HepG2 (cell line): ENCODE measurements around the gene DYNLL2. TPM values are rescaled to one million over a fixed set of nuclear protein-coding genes. Genes with fewer than 3 reads are reported as not detected.
A peak's percentile ranks its signal among the peaks of the same experiment; 100 is the strongest.

Experiments
- ATAC-seq: fragments of 200-7000 bp; cut with Tn5 transposase; 3 replicates; pipeline ENCODE4 v1.9.1; 2020; ENCODE audit warnings: mild to moderate bottlenecking, moderate library complexity
- BruUV-seq: library from RNA; stranded (reverse); fragments of 400-500 nt; replicated peaks from 2 replicates; lab custom pipeline; 2021; lab: Mats Ljungman, UMichigan
- CTCF ChIA-PET: fragments of 300-600 bp; formaldehyde crosslinking; extraction: SDS; loops from one replicate; lab custom pipeline; 2021; ENCODE audit warnings: low total read pairs, inconsistent platforms, low intra/inter-chr PET ratio; lab: Yijun Ruan, JAX
- POLR2A ChIA-PET: fragments of 350-600 bp; sonication (Branson Sonifier 250); formaldehyde crosslinking; loops from one replicate; lab custom pipeline; 2020; ENCODE audit warnings: antibody characterized with exemption, inconsistent platforms; lab: Yijun Ruan, JAX
- DNase-seq: peaks from one replicate; pipeline ENCODE4 v3.0.0-alpha.2; 2015; ENCODE audit warnings: low spot score
- FAIRE-seq: peaks from 3 replicates; lab custom pipeline; 2011; peaks lifted over from hg19 to GRCh38; lab: Jason Lieb, UNC
- H2AFZ ChIP-seq: one replicate; pipeline ENCODE4 v1.6.1; 2011; ENCODE audit warnings: low read length, inconsistent platforms
- H3K27ac ChIP-seq: fragments of 300-600 bp; 3 replicates; pipeline ENCODE4 v1.8.0; 2011; ENCODE audit warnings: mixed run types, mild to moderate bottlenecking, mixed read lengths, low read length, inconsistent platforms; ENCODE audit not compliant: insufficient read depth; ENCODE audit errors: extremely low read length
- H3K27me3 ChIP-seq, 2 experiments: fragments of 200-600 bp in 1 of 2; 2 replicates in 1 of 2; 3 replicates in 1 of 2; pipeline versions ENCODE4 v1.6.0 to v1.8.0; 2011; ENCODE audit warnings: low read length in 2 of 2, mild to moderate bottlenecking in 2 of 2, moderate library complexity in 2 of 2, inconsistent platforms in 1 of 2; ENCODE audit not compliant: insufficient read depth in 2 of 2, control insufficient read depth in 1 of 2
- H3K36me3 ChIP-seq, 2 experiments: fragments of 200-600 bp in 1 of 2; replicated peaks in 1 of 2; 2 replicates in 1 of 2; 3 replicates in 1 of 2; pipeline versions ENCODE4 v1.5.1 to v1.8.0; 2011; ENCODE audit warnings: low read length in 2 of 2, inconsistent platforms in 1 of 2; ENCODE audit not compliant: insufficient read depth in 2 of 2, control insufficient read depth in 1 of 2
- H3K4me1 ChIP-seq: 2 replicates; pipeline ENCODE4 v1.5.1; 2012; ENCODE audit warnings: low read length, inconsistent platforms; ENCODE audit not compliant: insufficient read depth
- H3K4me2 ChIP-seq: 2 replicates; pipeline ENCODE4 v1.6.0; 2011; ENCODE audit warnings: low read depth, low read length, inconsistent platforms
- H3K4me3 ChIP-seq, 3 experiments: fragments of 200-600 bp in 1 of 3; sonication (generic), shearing (Covaris generic) in 1 of 3; replicated peaks in 1 of 3; 2 replicates each; pipeline ENCODE4 v1.5.1; 2011 to 2016; ENCODE audit warnings: low read length in 3 of 3, inconsistent platforms in 2 of 3, low read depth in 2 of 3, mild to moderate bottlenecking in 2 of 3, control low read depth in 1 of 3, mixed read lengths in 1 of 3; ENCODE audit not compliant: insufficient read depth in 1 of 3
- H3K79me2 ChIP-seq: one replicate; pipeline ENCODE4 v1.6.1; 2011; ENCODE audit warnings: low read length, inconsistent platforms; ENCODE audit not compliant: insufficient read depth
- H3K9ac ChIP-seq: 2 replicates; pipeline ENCODE4 v1.6.0; 2011; ENCODE audit warnings: mild to moderate bottlenecking, low read depth, low read length, inconsistent platforms; ENCODE audit not compliant: insufficient read depth
- H3K9me3 ChIP-seq: 2 replicates; pipeline ENCODE4 v1.5.1; 2012; ENCODE audit warnings: mild to moderate bottlenecking, low read length
- H4K20me1 ChIP-seq: 2 replicates; pipeline ENCODE4 v1.6.0; 2011; ENCODE audit warnings: inconsistent platforms, mild to moderate bottlenecking, low read length, moderate library complexity; ENCODE audit not compliant: insufficient read depth
- DNMT3B ChIP-seq: conservative IDR thresholded peaks from 2 replicates; pipeline ENCODE4 v1.6.1; 2016; ENCODE audit warnings: missing biosample characterization, control low read depth
- ISL2 ChIP-seq: sonication (generic); formaldehyde crosslinking; IDR thresholded peaks from 2 replicates; pipeline ENCODE4 v1.5.0; 2020; ENCODE audit warnings: missing genetic modification reagents
- MAFG ChIP-seq: sonication (generic); formaldehyde crosslinking; IDR thresholded peaks from 2 replicates; pipeline ENCODE4 v1.5.1; 2020; ENCODE audit warnings: mild to moderate bottlenecking, missing genetic modification reagents
- MTA3 ChIP-seq: sonication (generic); formaldehyde crosslinking; IDR thresholded peaks from 2 replicates; pipeline ENCODE4 v1.4.0; 2020; ENCODE audit warnings: missing genetic modification reagents
- PHF8 ChIP-seq: sonication (generic); formaldehyde crosslinking; IDR thresholded peaks from 2 replicates; pipeline ENCODE4 v1.5.0; 2020; ENCODE audit warnings: missing genetic modification reagents
- RXRB ChIP-seq: IDR thresholded peaks from 2 replicates; pipeline ENCODE4 v1.6.1; 2016; ENCODE audit warnings: borderline replicate concordance, missing genetic modification reagents, missing compliant biosample characterization
- SRSF4 ChIP-seq: fragments of 200-400 bp; formaldehyde crosslinking; IDR thresholded peaks from one replicate; pipeline ENCODE4 v1.6.1; 2018; ENCODE audit warnings: mild to moderate bottlenecking, low read depth, low read length, moderate library complexity; ENCODE audit not compliant: poor library complexity, severe bottlenecking
- STAG1 ChIP-seq: sonication (generic); formaldehyde crosslinking; IDR thresholded peaks from 2 replicates; pipeline ENCODE4 v1.4.0; 2020; ENCODE audit warnings: missing genetic modification reagents
- ZKSCAN5 ChIP-seq: sonication (generic); formaldehyde crosslinking; IDR thresholded peaks from 2 replicates; pipeline ENCODE4 v1.5.1; 2020; ENCODE audit warnings: mild to moderate bottlenecking, missing genetic modification reagents
- ZNF556 ChIP-seq: sonication (generic); formaldehyde crosslinking; IDR thresholded peaks from 2 replicates; pipeline ENCODE4 v1.4.0; 2020; ENCODE audit warnings: mild to moderate bottlenecking, missing genetic modification reagents, borderline replicate concordance
- ZSCAN31 ChIP-seq: sonication (generic); formaldehyde crosslinking; IDR thresholded peaks from 2 replicates; pipeline ENCODE4 v1.5.0; 2020; ENCODE audit warnings: low read depth, mild to moderate bottlenecking, missing genetic modification reagents
- WGBS: methylation state at CpG from one replicate; pipeline ENCODE4 v1.1.6; 2017; ENCODE audit warnings: low lambda C conversion rate; 5-methylcytosine and 5-hydroxymethylcytosine counted together
- in situ Hi-C: cut with HindIII; loops from 2 replicates; pipeline ENCODE4 v1.10.0; 2017; ENCODE audit warnings: low pct_unique_long_range_greater_than_20kb; ENCODE audit not compliant: extremely low pct_ligation_motif_present
- intact Hi-C: fragments of 100-400 bp; cut with micrococcal nuclease; formaldehyde crosslinking; loops from one replicate; pipeline ENCODE4 v1.10.0; 2022; ENCODE audit not compliant: unreplicated experiment
- polyA plus RNA-seq, 8 experiments: library from polyadenylated mRNA; depleted of rRNA in 3 of 8; stranded (reverse) in 7 of 8; unstranded in 1 of 8; fragments of >200 nt; fragmentation: Illumina TruSeq in 4 of 8; extraction: Trizol in 4 of 8; gene quantifications; 2 replicates each; pipeline versions ENCODE4 v1.2.1 to v1.2.3, GENCODE V29; 2011 to 2016; ENCODE audit warnings: low read depth in 4 of 8, missing spikeins in 1 of 8, mixed read lengths in 1 of 8; ENCODE audit not compliant: insufficient read depth in 1 of 8
- total RNA-seq, 5 experiments: library from RNA; depleted of rRNA; stranded (reverse); fragments of >200 nt; fragmentation: Illumina TruSeq; extraction: Trizol; gene quantifications; 2 replicates each; pipeline ENCODE4 v1.2.3, GENCODE V29; 2016; ENCODE audit warnings: low read depth in 1 of 5
- TF ChIP-seq, protein P1 (sequence below): sonication (generic); formaldehyde crosslinking; IDR thresholded peaks from 2 replicates; pipeline ENCODE4 v1.5.0; 2020; ENCODE audit warnings: mild to moderate bottlenecking, missing genetic modification reagents, borderline replicate concordance
- TF ChIP-seq, protein P2 (sequence below): sonication (generic); formaldehyde crosslinking; IDR thresholded peaks from 2 replicates; pipeline ENCODE4 v1.4.0; 2020; ENCODE audit warnings: mild to moderate bottlenecking, missing genetic modification reagents

Gene DYNLL2
- total and polyA plus RNA-seq, 2 of the 13 experiments (the other 11 are each of a cell fraction or from before 2014, with no cell fraction given): 9.5 to 29.0 TPM

GRCh38 chr17:58061672-58062071 is 21.5 kb upstream of the DYNLL2 start:
- in situ Hi-C loops (no loop called here), intact Hi-C loops (no loop called here)
- H3K27ac ChIP-seq: no peak overlapping the region
- ATAC-seq (peak; percentile 15; the same call in 1 of the 3 replicates), DNase-seq (no peak), FAIRE-seq (no peak)
- no peak overlapping the region for H3K4me2 ChIP-seq
- BruUV-seq: no TSS peak
- no peaks in the 10 kb centered on the region for H3K79me2 ChIP-seq
- no peaks in the 10 kb centered on the region for H3K36me3 ChIP-seq
- ChIA-PET CTCF (no interaction called here), POLR2A (interaction anchor here (0.9 kb wide), 1 partner anchor 21 kb away, joined by 3 read pairs; the partner anchor contains the start of gene DYNLL2)
- H3K9ac ChIP-seq: no peak overlapping the region
- H3K9me3 ChIP-seq: no peaks in the 10 kb centered on the region
- no peak for TF ChIP-seq MAFG (CRISPR knock-in tag)
- no peak for TF ChIP-seq STAG1
- TF ChIP-seq, protein P1, sequence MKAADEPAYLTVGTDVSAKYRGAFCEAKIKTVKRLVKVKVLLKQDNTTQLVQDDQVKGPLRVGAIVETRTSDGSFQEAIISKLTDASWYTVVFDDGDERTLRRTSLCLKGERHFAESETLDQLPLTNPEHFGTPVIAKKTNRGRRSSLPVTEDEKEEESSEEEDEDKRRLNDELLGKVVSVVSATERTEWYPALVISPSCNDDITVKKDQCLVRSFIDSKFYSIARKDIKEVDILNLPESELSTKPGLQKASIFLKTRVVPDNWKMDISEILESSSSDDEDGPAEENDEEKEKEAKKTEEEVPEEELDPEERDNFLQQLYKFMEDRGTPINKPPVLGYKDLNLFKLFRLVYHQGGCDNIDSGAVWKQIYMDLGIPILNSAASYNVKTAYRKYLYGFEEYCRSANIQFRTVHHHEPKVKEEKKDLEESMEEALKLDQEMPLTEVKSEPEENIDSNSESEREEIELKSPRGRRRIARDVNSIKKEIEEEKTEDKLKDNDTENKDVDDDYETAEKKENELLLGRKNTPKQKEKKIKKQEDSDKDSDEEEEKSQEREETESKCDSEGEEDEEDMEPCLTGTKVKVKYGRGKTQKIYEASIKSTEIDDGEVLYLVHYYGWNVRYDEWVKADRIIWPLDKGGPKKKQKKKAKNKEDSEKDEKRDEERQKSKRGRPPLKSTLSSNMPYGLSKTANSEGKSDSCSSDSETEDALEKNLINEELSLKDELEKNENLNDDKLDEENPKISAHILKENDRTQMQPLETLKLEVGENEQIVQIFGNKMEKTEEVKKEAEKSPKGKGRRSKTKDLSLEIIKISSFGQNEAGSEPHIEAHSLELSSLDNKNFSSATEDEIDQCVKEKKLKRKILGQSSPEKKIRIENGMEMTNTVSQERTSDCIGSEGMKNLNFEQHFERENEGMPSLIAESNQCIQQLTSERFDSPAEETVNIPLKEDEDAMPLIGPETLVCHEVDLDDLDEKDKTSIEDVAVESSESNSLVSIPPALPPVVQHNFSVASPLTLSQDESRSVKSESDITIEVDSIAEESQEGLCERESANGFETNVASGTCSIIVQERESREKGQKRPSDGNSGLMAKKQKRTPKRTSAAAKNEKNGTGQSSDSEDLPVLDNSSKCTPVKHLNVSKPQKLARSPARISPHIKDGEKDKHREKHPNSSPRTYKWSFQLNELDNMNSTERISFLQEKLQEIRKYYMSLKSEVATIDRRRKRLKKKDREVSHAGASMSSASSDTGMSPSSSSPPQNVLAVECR (CRISPR knock-in tag): no peak
- no peak for TF ChIP-seq MTA3 (CRISPR knock-in tag)
- no peak for TF ChIP-seq SRSF4
- TF ChIP-seq, protein P2, sequence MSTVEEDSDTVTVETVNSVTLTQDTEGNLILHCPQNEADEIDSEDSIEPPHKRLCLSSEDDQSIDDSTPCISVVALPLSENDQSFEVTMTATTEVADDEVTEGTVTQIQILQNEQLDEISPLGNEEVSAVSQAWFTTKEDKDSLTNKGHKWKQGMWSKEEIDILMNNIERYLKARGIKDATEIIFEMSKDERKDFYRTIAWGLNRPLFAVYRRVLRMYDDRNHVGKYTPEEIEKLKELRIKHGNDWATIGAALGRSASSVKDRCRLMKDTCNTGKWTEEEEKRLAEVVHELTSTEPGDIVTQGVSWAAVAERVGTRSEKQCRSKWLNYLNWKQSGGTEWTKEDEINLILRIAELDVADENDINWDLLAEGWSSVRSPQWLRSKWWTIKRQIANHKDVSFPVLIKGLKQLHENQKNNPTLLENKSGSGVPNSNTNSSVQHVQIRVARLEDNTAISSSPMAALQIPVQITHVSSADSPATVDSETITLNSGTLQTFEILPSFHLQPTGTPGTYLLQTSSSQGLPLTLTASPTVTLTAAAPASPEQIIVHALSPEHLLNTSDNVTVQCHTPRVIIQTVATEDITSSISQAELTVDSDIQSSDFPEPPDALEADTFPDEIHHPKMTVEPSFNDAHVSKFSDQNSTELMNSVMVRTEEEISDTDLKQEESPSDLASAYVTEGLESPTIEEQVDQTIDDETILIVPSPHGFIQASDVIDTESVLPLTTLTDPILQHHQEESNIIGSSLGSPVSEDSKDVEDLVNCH (CRISPR knock-in tag): no peak
- TF ChIP-seq PHF8 (CRISPR knock-in tag): no peak
- no peak for TF ChIP-seq ZSCAN31 (CRISPR knock-in tag)
- TF ChIP-seq DNMT3B (CRISPR knock-in tag): no peak
- TF ChIP-seq ZKSCAN5: no peak
- TF ChIP-seq ISL2 (CRISPR knock-in tag): no peak
- no peak for TF ChIP-seq RXRB (CRISPR knock-in tag)
- TF ChIP-seq ZNF556: no peak
- no peak overlapping the region for H3K4me3 ChIP-seq
- H3K27me3 ChIP-seq: peaks cover 5 to 64% of the 10 kb centered on the region in 2 experiments
- H3K4me1 ChIP-seq: no peaks in the 10 kb centered on the region
- no peak overlapping the region for H2AFZ ChIP-seq
- no peaks in the 10 kb centered on the region for H4K20me1 ChIP-seq
- 13% methylated on average over 5 of the region's 5 CpGs for whole genome bisulfite sequencing
